ENCODE measurements around the gene VSTM4.

DNA sequence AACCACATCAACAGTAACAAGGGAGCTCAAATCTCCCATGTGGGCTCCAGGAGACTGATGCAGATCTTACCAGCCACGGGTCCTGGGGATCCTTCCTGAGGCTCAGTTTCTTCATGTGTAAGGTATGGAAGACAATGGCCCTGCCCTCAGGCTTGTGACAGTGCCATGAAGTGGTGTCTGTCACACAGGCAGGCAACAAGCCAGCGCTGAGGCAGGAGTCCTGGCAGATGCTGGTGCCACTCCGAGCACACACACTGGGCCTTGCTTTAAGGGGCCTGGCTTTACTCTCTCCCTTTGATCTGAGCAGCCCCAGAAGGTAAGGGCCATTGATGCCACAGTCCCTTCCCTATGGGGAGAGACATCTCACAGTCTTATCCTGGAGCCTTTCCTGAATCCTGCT is 147.3 kb downstream of the VSTM4 start:
- TF ChIP-seq JAZF1 (CRISPR knock-in tag; IDR thresholded peaks at IDR 0.05) = no peak
- TF ChIP-seq, protein P1, sequence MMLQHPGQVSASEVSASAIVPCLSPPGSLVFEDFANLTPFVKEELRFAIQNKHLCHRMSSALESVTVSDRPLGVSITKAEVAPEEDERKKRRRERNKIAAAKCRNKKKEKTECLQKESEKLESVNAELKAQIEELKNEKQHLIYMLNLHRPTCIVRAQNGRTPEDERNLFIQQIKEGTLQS (CRISPR knock-in tag; conservative IDR thresholded peaks at IDR 0.05) = no peak
- TF ChIP-seq, protein P2, sequence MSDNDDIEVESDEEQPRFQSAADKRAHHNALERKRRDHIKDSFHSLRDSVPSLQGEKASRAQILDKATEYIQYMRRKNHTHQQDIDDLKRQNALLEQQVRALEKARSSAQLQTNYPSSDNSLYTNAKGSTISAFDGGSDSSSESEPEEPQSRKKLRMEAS (CRISPR knock-in tag; IDR thresholded peaks at IDR 0.05) = no peak
- TF ChIP-seq, protein P3, sequence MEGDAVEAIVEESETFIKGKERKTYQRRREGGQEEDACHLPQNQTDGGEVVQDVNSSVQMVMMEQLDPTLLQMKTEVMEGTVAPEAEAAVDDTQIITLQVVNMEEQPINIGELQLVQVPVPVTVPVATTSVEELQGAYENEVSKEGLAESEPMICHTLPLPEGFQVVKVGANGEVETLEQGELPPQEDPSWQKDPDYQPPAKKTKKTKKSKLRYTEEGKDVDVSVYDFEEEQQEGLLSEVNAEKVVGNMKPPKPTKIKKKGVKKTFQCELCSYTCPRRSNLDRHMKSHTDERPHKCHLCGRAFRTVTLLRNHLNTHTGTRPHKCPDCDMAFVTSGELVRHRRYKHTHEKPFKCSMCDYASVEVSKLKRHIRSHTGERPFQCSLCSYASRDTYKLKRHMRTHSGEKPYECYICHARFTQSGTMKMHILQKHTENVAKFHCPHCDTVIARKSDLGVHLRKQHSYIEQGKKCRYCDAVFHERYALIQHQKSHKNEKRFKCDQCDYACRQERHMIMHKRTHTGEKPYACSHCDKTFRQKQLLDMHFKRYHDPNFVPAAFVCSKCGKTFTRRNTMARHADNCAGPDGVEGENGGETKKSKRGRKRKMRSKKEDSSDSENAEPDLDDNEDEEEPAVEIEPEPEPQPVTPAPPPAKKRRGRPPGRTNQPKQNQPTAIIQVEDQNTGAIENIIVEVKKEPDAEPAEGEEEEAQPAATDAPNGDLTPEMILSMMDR (IDR thresholded peaks at IDR 0.05) = no peak
- TF ChIP-seq, protein P4, sequence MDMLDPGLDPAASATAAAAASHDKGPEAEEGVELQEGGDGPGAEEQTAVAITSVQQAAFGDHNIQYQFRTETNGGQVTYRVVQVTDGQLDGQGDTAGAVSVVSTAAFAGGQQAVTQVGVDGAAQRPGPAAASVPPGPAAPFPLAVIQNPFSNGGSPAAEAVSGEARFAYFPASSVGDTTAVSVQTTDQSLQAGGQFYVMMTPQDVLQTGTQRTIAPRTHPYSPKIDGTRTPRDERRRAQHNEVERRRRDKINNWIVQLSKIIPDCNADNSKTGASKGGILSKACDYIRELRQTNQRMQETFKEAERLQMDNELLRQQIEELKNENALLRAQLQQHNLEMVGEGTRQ (CRISPR knock-in tag; IDR thresholded peaks at IDR 0.05) = no peak
- TF ChIP-seq ESRRA (CRISPR knock-in tag; IDR thresholded peaks at IDR 0.05; ENCODE audit: borderline replicate concordance) = no peak
- no peak for TF ChIP-seq FOXJ3 (CRISPR knock-in tag; IDR thresholded peaks at IDR 0.05; ENCODE audit: borderline replicate concordance)

All from WTC11 (cell line).